Measurements from ENCODE around the gene DUSP12.

GRCh38 chr1:161737625-161738024 is 12.0 kb upstream of the DUSP12 start:
- TF ChIP-seq FOXP4 (CRISPR knock-in tag; IDR thresholded peaks at IDR 0.05; ENCODE audit: borderline replicate concordance) (no peak), CTCF (IDR thresholded peaks at IDR 0.05 in 2 of 3, conservative IDR thresholded peaks at IDR 0.05 in 1 of 3; ENCODE audit: insufficient read depth in 2 of 3, low read depth in 1 of 3, low read length in 3 of 3) (no peak), GABPA (tag; conservative IDR thresholded peaks at IDR 0.05; ENCODE audit: low read depth) (no peak), MAX (CRISPR knock-in tag; IDR thresholded peaks at IDR 0.05) (no peak), ATF3 (IDR thresholded peaks at IDR 0.05) (no peak), ATF3 (CRISPR knock-in tag; conservative IDR thresholded peaks at IDR 0.05) (no peak), TEAD4 (IDR thresholded peaks at IDR 0.05; ENCODE audit: low read length) (no peak), TEAD4 (CRISPR knock-in tag; IDR thresholded peaks at IDR 0.05; ENCODE audit: borderline replicate concordance) (no peak), RBBP5 (IDR thresholded peaks at IDR 0.05; ENCODE audit: borderline replicate concordance, insufficient read depth, low read length, poor library complexity, severe bottlenecking) (no peak), SMC3 (conservative IDR thresholded peaks at IDR 0.05; ENCODE audit: insufficient read depth, low read depth, low read length) (no peak), RAD21 (CRISPR knock-in tag; conservative IDR thresholded peaks at IDR 0.05 in 1 of 2, IDR thresholded peaks at IDR 0.05 in 1 of 2) (no peak), EZH2 (IDR thresholded peaks at IDR 0.05; ENCODE audit: borderline replicate concordance, low read depth, low read length) (no peak), HCFC1 (IDR thresholded peaks at IDR 0.05; ENCODE audit: low read depth, low read length) (no peak), ZNF785 (CRISPR knock-in tag; IDR thresholded peaks at IDR 0.05) (no peak)
